H4 (cell line): ENCODE results near the gene ELF5. TPM values are rescaled to one million over a fixed set of nuclear protein-coding genes. Genes with fewer than 3 reads are reported as not detected.

Experiments
- DNase-seq: peaks from one replicate; pipeline ENCODE4 v3.0.0-alpha.2; 2015; ENCODE audit warnings: low spot score
- total RNA-seq: library from RNA; depleted of rRNA; stranded (reverse); fragments of >200 nt; shearing (Covaris generic); gene quantifications from 2 replicates; pipeline ENCODE4 v1.2.3, GENCODE V29; 2014

Gene ELF5
- total RNA-seq, 1 experiment from 2014 or later = not detected

GRCh38 chr11:34493468-34493867 lies 20.1 kb downstream of the ELF5 start:
- no peak for DNase-seq

DNA sequence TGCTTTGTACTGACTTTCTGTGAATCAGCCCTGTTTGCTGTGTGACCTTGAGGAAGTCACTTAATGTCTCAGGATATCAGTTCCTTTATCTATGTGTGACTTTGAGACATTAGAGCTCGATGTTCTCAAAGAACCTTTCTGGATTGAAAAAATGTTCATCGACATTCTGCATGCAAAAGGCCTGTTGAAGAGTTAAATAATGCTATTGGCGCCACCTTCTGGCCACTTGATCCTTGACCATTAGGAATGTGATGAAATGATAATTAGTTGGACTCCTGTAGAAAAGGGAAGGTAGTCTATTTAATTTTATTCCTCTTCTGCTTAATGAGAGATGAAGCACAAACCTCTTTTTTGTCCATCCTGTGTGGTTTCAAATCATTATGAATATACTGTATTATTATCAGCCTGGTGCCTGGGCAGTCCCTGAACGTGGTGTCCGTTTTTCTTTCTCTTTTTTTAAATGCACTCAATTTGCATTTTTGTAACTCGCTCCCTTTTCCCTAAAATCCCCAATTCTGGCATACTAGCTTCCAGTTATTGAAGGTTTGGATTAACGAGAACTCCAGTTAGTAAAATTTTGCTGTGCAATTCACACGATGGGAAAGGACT lies 20.7 kb downstream of the ELF5 start:
- DNase-seq = peak; percentile 72

GRCh38 chr11:34490304-34490703 lies 23.3 kb downstream of the ELF5 start:
- DNase-seq = no peak

GRCh38 chr11:34488855-34489557 lies 24.6 kb downstream of the ELF5 start:
- DNase-seq = no peak

DNA sequence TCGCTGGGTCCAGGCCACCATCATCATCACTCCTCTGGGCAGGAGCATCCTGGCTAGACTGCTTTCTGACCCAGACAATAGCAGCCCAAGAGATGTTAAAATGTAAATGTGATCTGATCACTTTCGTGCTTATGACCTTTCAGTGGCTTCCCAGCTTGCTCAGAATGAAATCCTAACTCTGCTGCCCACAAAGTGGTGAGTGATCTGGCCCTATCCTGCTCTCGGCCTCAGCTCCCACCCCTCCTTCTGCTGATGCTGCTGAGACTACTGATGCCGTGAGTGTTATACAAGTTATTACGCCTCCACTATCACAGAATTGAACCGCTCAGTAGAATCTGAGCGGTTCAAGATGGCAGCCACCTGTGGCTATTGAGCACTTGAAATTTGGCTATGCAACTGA lies 26.2 kb downstream of the ELF5 start:
- no peak for DNase-seq

GRCh38 chr11:34483106-34483874 lies 30.3 kb downstream of the ELF5 start:
- DNase-seq = no peak

GRCh38 chr11:34481307-34481706 lies 32.3 kb downstream of the ELF5 start:
- DNase-seq = no peak

DNA sequence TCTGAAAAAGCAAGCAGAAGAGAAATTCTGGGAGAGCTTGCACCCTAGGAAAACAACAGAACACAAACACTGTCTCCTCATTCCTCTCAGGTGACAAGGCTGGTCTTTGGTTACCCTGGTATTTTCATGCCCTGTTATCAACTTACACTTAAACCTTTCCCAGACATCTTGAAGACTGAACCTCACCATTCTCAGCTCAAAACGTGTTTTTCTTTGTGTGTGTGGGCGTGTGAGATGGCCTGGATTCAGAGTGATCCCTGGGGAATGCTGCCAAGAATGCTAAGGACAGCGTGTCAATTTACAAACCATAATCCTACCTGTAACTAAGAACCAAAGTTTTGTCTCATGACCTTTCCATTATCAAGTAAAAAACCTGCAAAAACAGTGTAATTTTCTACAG lies 33.3 kb downstream of the ELF5 start:
- no peak for DNase-seq

DNA sequence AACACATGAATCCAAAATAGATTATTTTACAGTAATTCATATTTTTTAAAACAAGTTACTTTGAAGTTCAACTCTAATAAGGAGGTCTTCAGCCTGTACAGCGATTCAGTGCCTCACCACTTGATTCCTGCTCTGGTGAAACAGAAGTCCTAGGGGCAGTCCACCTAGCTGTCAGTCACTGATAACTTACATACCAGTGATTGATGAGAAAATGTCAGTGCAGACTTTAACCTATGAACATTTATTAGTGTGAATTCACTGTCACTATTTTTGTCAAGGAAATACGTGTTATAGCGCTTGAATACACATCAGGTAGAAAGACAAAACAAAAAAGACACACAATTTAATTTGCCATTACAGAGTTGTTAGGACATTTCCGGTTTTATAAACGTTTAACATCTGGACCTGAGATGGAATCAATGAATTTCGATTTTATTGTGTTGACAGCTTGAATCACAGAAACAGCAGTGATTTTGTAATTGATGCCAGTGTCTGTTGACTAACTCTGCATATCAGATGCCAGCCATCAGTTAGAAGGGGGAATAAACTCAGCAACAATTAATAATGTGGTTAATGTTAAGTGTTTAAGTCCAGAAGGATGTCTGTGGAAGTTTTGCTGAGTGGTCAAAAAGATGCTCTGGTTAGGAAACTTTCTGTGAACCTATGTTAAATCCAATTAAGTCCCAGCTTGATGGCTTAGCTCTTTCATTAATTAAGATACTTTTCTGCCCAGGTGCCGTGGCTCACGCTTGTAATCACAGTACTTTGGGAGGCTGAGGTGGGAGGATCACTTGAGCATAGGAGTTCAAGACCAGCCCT lies 34.5 kb downstream of the ELF5 start:
- no peak for DNase-seq

- no peak for DNase-seq
Measured at GRCh38 chr11:34476849-34477248, 36.7 kb downstream of the ELF5 start.

DNA sequence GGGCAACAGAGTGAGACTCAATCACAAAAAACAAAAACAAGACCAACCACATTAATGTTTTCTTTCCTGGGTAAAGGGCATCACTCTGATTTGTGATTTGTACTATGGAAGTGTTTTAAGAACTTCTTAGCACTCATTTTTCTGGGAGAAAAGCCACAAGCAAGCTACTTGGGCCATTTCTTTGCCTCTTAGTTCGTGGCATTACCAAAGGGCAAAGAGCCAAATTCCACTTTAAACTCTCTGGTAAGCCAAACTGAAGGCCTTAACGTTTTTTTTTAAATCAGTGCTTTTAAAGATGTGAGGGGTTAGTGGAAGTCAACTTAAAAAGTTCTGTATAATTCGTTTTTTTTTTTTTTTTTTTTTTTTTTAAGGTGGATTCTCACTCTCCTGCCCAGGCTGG lies 37.9 kb downstream of the ELF5 start:
- no peak for DNase-seq

DNA sequence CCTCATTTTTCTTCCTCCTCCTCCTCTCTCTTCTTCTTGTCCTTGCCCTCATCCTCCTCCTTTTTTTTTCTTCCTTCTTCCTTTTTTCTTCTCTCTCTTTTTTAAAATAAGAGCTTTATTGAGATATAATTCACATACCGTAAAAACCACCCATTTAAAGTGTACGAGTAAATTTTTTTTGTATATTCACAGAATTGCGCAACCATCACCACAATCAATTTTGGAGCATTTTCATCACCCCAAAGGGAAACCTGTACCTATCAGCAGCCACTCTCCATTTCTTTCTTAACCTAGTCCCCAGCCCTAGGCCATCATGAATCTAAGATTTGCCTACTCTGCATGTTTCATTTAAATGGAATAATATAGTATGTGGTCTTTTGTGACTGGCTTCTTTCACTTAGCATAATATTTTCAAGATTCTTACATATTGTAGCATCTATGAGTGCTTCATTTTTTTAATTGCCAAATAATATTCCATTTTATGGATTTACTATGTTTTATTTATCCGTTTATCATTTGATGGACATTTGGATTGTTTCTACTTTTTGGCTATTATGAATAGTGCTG lies 39.9 kb downstream of the ELF5 start:
- no peak for DNase-seq

GRCh38 chr11:34468209-34468841 lies 45.3 kb downstream of the ELF5 start:
- peak; percentile 37 for DNase-seq

DNA sequence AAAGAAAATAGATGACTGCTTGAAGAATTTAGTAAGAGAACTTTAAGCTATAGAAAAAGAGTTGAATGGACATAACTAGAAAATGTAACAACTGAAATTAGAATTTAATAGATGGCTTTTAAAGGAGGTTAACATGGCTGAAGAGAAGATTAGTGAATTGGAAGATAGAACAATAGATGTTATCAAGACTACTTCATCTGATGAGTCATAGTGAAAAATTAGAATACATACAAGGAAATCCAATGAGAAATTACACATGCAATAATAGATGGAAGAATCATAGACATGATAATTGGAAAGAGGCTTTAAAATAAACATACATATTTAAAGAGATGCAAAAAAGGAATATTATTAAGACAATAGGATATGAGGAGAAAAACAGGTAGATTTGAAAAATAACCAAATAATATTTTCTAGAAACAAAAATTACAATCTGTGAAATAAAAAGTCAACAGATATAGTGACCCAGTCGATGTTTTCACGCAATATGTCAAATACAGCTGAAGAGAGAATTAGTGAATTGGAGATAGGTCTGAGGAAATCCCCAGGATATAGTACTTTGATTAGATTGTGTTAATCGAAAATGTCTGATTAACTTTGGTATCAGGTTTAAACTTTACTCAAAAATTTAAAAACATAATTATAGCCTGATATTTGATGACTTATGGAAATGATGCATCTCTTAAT lies 46.6 kb downstream of the ELF5 start:
- no peak for DNase-seq

DNA sequence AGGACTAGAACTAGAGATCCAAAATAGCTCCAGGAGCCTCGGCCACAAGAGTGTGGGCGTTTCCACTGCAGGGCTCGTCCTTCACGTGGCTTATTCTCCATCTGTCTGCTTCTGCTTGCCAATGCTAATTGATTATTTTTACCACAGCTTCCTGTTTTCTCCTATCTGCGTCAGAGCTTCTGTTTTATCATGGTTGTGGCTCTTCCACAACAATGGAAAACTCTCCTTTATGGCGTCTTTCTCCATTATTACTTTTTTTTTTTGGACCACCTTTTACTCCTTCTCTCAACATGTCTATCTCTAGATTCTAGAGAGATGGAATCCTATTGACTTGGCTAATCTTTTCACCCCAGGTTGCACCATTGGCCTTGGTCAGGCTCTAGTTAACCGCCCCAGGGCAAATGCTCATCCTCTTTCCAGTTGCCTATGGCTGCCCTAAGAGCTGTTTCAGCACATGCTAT lies 49.0 kb downstream of the ELF5 start:
- no peak for DNase-seq

GRCh38 chr11:34461215-34461614 lies 52.4 kb downstream of the ELF5 start:
- no peak for DNase-seq

DNA sequence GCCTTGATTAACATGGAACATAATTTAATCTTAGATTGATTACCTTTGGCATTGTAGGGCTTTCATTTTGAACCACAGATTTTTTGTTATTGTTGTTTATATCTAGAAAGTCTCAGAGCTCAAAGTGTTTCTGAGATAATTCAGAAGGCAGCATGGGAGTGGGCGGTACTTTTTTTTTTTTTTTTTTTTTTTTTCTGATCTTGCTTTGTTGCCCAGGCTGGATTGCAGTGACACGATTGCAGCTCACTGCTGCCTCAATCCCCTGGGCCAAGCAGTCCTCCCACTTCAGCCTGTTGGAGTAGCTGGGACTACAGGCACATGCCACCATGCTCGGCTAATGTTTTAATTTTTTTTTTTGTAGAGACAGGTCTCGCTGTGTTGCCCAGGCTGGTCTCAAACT lies 53.3 kb downstream of the ELF5 start:
- DNase-seq = no peak

- no peak for DNase-seq
Measured at GRCh38 chr11:34459507-34460162, 54.0 kb downstream of the ELF5 start.

DNA sequence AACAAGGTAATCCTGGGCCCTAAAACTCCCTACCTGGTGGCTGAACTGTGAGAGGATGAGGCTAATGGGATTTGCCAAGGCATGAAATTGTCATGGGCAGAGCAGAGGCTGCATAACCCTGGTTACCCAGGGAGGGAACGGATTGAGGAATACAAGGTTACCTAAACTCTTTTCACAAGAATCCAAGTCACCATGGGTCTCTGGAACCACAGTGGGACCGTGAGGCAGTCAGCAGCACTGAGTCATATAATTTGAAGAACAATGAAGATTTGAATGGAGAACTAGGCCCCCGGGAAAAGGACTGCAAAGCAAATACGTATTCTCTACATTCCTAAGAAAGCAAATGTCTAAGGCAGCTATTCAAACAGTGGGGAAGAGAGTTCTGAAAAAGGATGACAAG lies 55.1 kb downstream of the ELF5 start:
- no peak for DNase-seq

GRCh38 chr11:34457607-34458006 lies 56.0 kb downstream of the ELF5 start:
- no peak for DNase-seq
